Natural killer cell (primary cell): ENCODE data around the gene SRSF5. TPM values are rescaled to one million over a fixed set of nuclear protein-coding genes. Genes with fewer than 3 reads are reported as not detected.

ENCODE experiments used
- ATAC-seq, 3 donors: fragments of 150-1000 bp in 2 of 3; fragments of 200-7000 bp in 1 of 3; cut with Tn5 transposase; 1 replicate in 1 of 3; 2 replicates in 2 of 3; pipeline ENCODE4 v1.10.0; 2021; ENCODE audit warnings: mild to moderate bottlenecking in 2 of 3, moderate library complexity in 2 of 3
- DNase-seq, 2 donors: peaks; one replicate each; pipeline versions ENCODE4 v3.0.0 to v3.0.0-alpha.2; 2013 to 2021; ENCODE audit warnings: mixed read lengths in 1 of 2
- H3K27ac ChIP-seq: one replicate; pipeline ENCODE4 v1.5.1; 2013; ENCODE audit warnings: mild to moderate bottlenecking, low read length
- H3K27me3 ChIP-seq: one replicate; pipeline ENCODE4 v1.6.1; 2013; ENCODE audit warnings: low read length; ENCODE audit not compliant: control insufficient read depth, insufficient read depth
- H3K36me3 ChIP-seq: one replicate; pipeline ENCODE4 v1.6.1; 2013; ENCODE audit warnings: low read length; ENCODE audit not compliant: control insufficient read depth, insufficient read depth
- H3K4me1 ChIP-seq: one replicate; pipeline ENCODE4 v1.6.1; 2013; ENCODE audit warnings: low read length; ENCODE audit not compliant: control insufficient read depth, insufficient read depth
- H3K4me3 ChIP-seq: one replicate; pipeline ENCODE4 v1.5.1; 2013; ENCODE audit warnings: low read length
- H3K9me3 ChIP-seq: one replicate; pipeline ENCODE4 v1.6.1; 2013; ENCODE audit warnings: low read length; ENCODE audit not compliant: control insufficient read depth, insufficient read depth
- H3K27ac Mint-ChIP-seq, 2 donors: one replicate each; pipeline ENCODE4 v1.8.0; 2022; ENCODE audit warnings: mild to moderate bottlenecking in 2 of 2, mixed read lengths in 2 of 2, moderate library complexity in 1 of 2
- H3K27me3 Mint-ChIP-seq, 2 donors: one replicate each; pipeline ENCODE4 v1.8.0; 2022; ENCODE audit warnings: low read depth in 2 of 2, mixed read lengths in 2 of 2
- H3K36me3 Mint-ChIP-seq: one replicate; pipeline ENCODE4 v1.8.0; 2022; ENCODE audit warnings: mixed read lengths
- H3K4me1 Mint-ChIP-seq, 2 donors: one replicate each; pipeline ENCODE4 v1.8.0; 2022; ENCODE audit warnings: mixed read lengths in 2 of 2
- H3K4me3 Mint-ChIP-seq: one replicate; pipeline ENCODE4 v1.8.0; 2022; ENCODE audit warnings: mild to moderate bottlenecking, moderate library complexity, mixed read lengths
- H3K9me3 Mint-ChIP-seq, 2 donors: one replicate each; pipeline ENCODE4 v1.8.0; 2022; ENCODE audit warnings: mixed read lengths in 2 of 2
- CTCF ChIP-seq: fragments of 200-600 bp; IDR thresholded peaks from one replicate; pipeline ENCODE4 v1.8.0; 2022; ENCODE audit warnings: antibody characterized with exemption
- WGBS: methylation state at CpG from one replicate; pipeline ENCODE4 v1.1.7; 2013; ENCODE audit warnings: missing lambda C conversion rate; ENCODE audit not compliant: insufficient coverage; 5-methylcytosine and 5-hydroxymethylcytosine counted together
- intact Hi-C: fragments of 100-400 bp; cut with micrococcal nuclease; formaldehyde crosslinking; loops from one replicate; pipeline ENCODE4 v1.14.2; 2022
- total RNA-seq, 4 donors: library from RNA; stranded (reverse); fragments of 120-200 nt in 1 of 4; gene quantifications; one replicate each; pipeline versions ENCODE4 v1.2.3 to v1.2.4, GENCODE V29; 2013 to 2022

The SRSF5 gene
- total RNA-seq, 3 donors from 2014 or later (not counting 1 experiment from before 2014, with no cell fraction given), result 1,327 to 1,669 (median 1,634) TPM

- TF ChIP-seq CTCF, result no peak
- peaks cover 0 to 7% of the 10 kb centered on the region in 2 donors for H3K27me3 Mint-ChIP-seq
- Histone ChIP-seq H3K4me1 (no peaks in the 10 kb centered on the region), H3K27ac (no peak overlapping the region), H3K4me3 (no peak overlapping the region), H3K27me3 (no peaks in the 10 kb centered on the region), H3K36me3 (no peaks in the 10 kb centered on the region), H3K9me3 (no peaks in the 10 kb centered on the region)
- H3K36me3 Mint-ChIP-seq, result no peaks in the 10 kb centered on the region
- peaks cover 0 to 5% of the 10 kb centered on the region in 2 donors for H3K4me1 Mint-ChIP-seq
- 74% methylated on average over 1 of the region's 2 CpGs for WGBS
- intact Hi-C loops, result no loop called here
- no peak overlapping the region for H3K27ac Mint-ChIP-seq
- no peak for DNase-seq
- no peak for ATAC-seq
- H3K4me3 Mint-ChIP-seq, result no peak overlapping the region
- H3K9me3 Mint-ChIP-seq, result no peaks in the 10 kb centered on the region
These were observed 54.0 kb downstream of the SRSF5 start for GRCh38 chr14:69820991-69821390.

Other genes with a start within 250 kb of the SRSF5 start
- not detected for gene CCDC177, start 192.3 kb upstream of the SRSF5 start, total RNA-seq
- 100 to 1,000 TPM; 119 to 144 (median 140) TPM for gene SUSD6, start 155.5 kb upstream of the SRSF5 start, total RNA-seq
- not detected for gene SLC10A1, start 30.1 kb downstream of the SRSF5 start, total RNA-seq
- gene SMOC1, start 112.3 kb downstream of the SRSF5 start, total RNA-seq, result not detected